ENCODE results near the gene MAMSTR. TPM values are rescaled to one million over a fixed set of nuclear protein-coding genes. Genes with fewer than 3 reads are reported as not detected.

The MAMSTR gene
- total and polyA plus RNA-seq, 2 of the 4 experiments (the other 2 are of a cell fraction), result 0.18 to 1.9 TPM

- in situ Hi-C loops (cut with MboI; ENCODE audit: low sequenced_read_pairs), result no loop called here
- Histone ChIP-seq H3K27me3 (ENCODE audit: control insufficient read depth, insufficient read depth, low read length) (peaks cover 30% of the 10 kb centered on the region), H3K9ac (ENCODE audit: low read depth, low read length) (no peak overlapping the region), H2AFZ (replicated peaks; ENCODE audit: low read length, poor library complexity) (no peak overlapping the region), H3K36me3 (ENCODE audit: control insufficient read depth, insufficient read depth, low read length) (no peaks in the 10 kb centered on the region), H3K4me2 (ENCODE audit: low read depth, low read length) (no peak overlapping the region), H4K8ac (ENCODE audit: low read depth in 2 of 2, low read length in 2 of 2) (no peak overlapping the region), H3K9me1 (ENCODE audit: insufficient read depth, low read length) (no peaks in the 10 kb centered on the region), H3K79me1 (ENCODE audit: low read depth in 1 of 2, low read length in 2 of 2) (no peaks in the 10 kb centered on the region), H3K56ac (ENCODE audit: extremely low read depth, insufficient read depth, low read length) (no peak overlapping the region), H3K4me1 (ENCODE audit: control insufficient read depth, insufficient read depth, low read length) (peaks cover 4% of the 10 kb centered on the region; the same call in 1 of the 2 replicates), H4K5ac (ENCODE audit: low read depth, low read length) (no peak overlapping the region), H2BK5ac (ENCODE audit: low read depth, low read length, poor library complexity, severe bottlenecking) (no peak overlapping the region), H2BK20ac (ENCODE audit: low read depth, low read length) (no peak overlapping the region), H2AK5ac (ENCODE audit: low read depth, low read length) (no peak overlapping the region), H4K20me1 (ENCODE audit: insufficient read depth, low read length) (no peaks in the 10 kb centered on the region), H3K4me3 (ENCODE audit: insufficient read depth, low read depth, low read length) (no peak overlapping the region), H2BK15ac (ENCODE audit: low read depth, low read length) (no peak overlapping the region), H3K27ac (ENCODE audit: insufficient read depth, low read length) (no peak overlapping the region), H3K4ac (ENCODE audit: low read depth, low read length) (no peak overlapping the region), H3K9me3 (ENCODE audit: control insufficient read depth, insufficient read depth, low read length) (no peaks in the 10 kb centered on the region), H4K91ac (ENCODE audit: insufficient read depth, low read depth, low read length) (no peak overlapping the region), H2AK9ac (replicated peaks; ENCODE audit: low read depth, low read length, poor library complexity) (no peak overlapping the region), H2BK120ac (ENCODE audit: low read depth, low read length) (no peak overlapping the region), H3K14ac (replicated peaks; ENCODE audit: low read depth, low read length) (no peak overlapping the region), H3K23ac (ENCODE audit: low read depth, low read length) (no peak overlapping the region), H3K18ac (ENCODE audit: low read depth, low read length) (no peak overlapping the region)
- no peak for TF ChIP-seq RFX5 (IDR thresholded peaks at IDR 0.05; ENCODE audit: low read depth, low read length)
- no peak for TF ChIP-seq NFE2L2 (IDR thresholded peaks at IDR 0.05; ENCODE audit: low read depth, low read length)
- no peak for TF ChIP-seq SMC3 (IDR thresholded peaks at IDR 0.05; ENCODE audit: low read depth, low read length)
- no peak for TF ChIP-seq MXI1 (IDR thresholded peaks at IDR 0.05; ENCODE audit: borderline replicate concordance, low read depth, low read length)
- TF ChIP-seq USF2 (IDR thresholded peaks at IDR 0.05; ENCODE audit: low read depth, low read length), result no peak
- TF ChIP-seq, protein P1, sequence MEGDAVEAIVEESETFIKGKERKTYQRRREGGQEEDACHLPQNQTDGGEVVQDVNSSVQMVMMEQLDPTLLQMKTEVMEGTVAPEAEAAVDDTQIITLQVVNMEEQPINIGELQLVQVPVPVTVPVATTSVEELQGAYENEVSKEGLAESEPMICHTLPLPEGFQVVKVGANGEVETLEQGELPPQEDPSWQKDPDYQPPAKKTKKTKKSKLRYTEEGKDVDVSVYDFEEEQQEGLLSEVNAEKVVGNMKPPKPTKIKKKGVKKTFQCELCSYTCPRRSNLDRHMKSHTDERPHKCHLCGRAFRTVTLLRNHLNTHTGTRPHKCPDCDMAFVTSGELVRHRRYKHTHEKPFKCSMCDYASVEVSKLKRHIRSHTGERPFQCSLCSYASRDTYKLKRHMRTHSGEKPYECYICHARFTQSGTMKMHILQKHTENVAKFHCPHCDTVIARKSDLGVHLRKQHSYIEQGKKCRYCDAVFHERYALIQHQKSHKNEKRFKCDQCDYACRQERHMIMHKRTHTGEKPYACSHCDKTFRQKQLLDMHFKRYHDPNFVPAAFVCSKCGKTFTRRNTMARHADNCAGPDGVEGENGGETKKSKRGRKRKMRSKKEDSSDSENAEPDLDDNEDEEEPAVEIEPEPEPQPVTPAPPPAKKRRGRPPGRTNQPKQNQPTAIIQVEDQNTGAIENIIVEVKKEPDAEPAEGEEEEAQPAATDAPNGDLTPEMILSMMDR (conservative IDR thresholded peaks at IDR 0.05; ENCODE audit: low read depth, low read length), result no peak
- no peak for TF ChIP-seq CHD1 (IDR thresholded peaks at IDR 0.05; ENCODE audit: low read depth, low read length)
- TF ChIP-seq CEBPB (IDR thresholded peaks at IDR 0.05; ENCODE audit: low read depth, low read length), result no peak
- no peak for TF ChIP-seq POLR2A (IDR thresholded peaks at IDR 0.05; ENCODE audit: low read depth, low read length)
- TF ChIP-seq BHLHE40 (IDR thresholded peaks at IDR 0.05; ENCODE audit: low read depth, low read length), result no peak
- TF ChIP-seq RAD21 (IDR thresholded peaks at IDR 0.05; ENCODE audit: low read length), result no peak
- TF ChIP-seq RCOR1 (IDR thresholded peaks at IDR 0.05; ENCODE audit: insufficient replicate concordance, low read length), result no peak
- TF ChIP-seq MAZ (IDR thresholded peaks at IDR 0.05; ENCODE audit: borderline replicate concordance, low read depth, low read length), result no peak
- no peak for TF ChIP-seq MAFK (IDR thresholded peaks at IDR 0.05; ENCODE audit: low read depth, low read length)
- TF ChIP-seq FOS (IDR thresholded peaks at IDR 0.05; ENCODE audit: low read depth, low read length), result no peak
- TF ChIP-seq, protein P2, sequence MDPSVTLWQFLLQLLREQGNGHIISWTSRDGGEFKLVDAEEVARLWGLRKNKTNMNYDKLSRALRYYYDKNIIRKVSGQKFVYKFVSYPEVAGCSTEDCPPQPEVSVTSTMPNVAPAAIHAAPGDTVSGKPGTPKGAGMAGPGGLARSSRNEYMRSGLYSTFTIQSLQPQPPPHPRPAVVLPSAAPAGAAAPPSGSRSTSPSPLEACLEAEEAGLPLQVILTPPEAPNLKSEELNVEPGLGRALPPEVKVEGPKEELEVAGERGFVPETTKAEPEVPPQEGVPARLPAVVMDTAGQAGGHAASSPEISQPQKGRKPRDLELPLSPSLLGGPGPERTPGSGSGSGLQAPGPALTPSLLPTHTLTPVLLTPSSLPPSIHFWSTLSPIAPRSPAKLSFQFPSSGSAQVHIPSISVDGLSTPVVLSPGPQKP (IDR thresholded peaks at IDR 0.05; ENCODE audit: borderline replicate concordance, low read depth, low read length), result no peak
- POLR2A ChIA-PET (ENCODE audit: unreplicated experiment), result no interaction called here
- CTCF ChIA-PET, result interaction anchor here (0.6 kb wide), 1 partner anchor 161 kb away, joined by 4 read pairs; no protein-coding TSS in a partner anchor
- BruUV-seq (replicated peaks), result no TSS peak
- intact Hi-C loops (cut with micrococcal nuclease), result no loop called here
- 92% methylated on average over 26 of the region's 31 CpGs; no CpG with 5 or more reads in 1 of the 2 experiments for WGBS, 2 experiments (ENCODE audit: extremely low coverage in 2 of 2, insufficient read length in 1 of 2)
- no peak for DNase-seq
- dilution Hi-C loops (cut with HindIII; ENCODE audit: low sequenced_read_pairs, unreplicated experiment), result no loop called here
- no peak for ATAC-seq (ENCODE audit: low read depth)
Observed at GRCh38 chr19:48750351-48750750, 30.8 kb upstream of the MAMSTR start.
